GM21367 (cell line): Measurements from ENCODE around the gene TMPRSS3.

Experiments used
- ATAC-seq: cut with Tn5 transposase; IDR thresholded peaks from one replicate; pipeline ENCODE4 v1.9.1; 2021; ENCODE audit not compliant: unreplicated experiment

TMPRSS3 gene

GRCh38 chr21:42353623-42354022 lies 42.2 kb downstream of the TMPRSS3 start:
- ATAC-seq: no peak

GRCh38 chr21:42352441-42353095 lies 43.3 kb downstream of the TMPRSS3 start:
- ATAC-seq: no peak

GRCh38 chr21:42351626-42352440 lies 44.0 kb downstream of the TMPRSS3 start:
- no peak for ATAC-seq

- no peak for ATAC-seq
Observed at GRCh38 chr21:42350927-42351426, 44.9 kb downstream of the TMPRSS3 start, which contains the start of gene TFF2. TSS of gene TFF2 (minus strand) at chr21:42350994. CDS start at chr21:42350957, 37 bp downstream.

- no peak for ATAC-seq
Observed at GRCh38 chr21:42350318-42350910, 45.4 kb downstream of the TMPRSS3 start.

- ATAC-seq: no peak
Observed at GRCh38 chr21:42349420-42350317, 46.2 kb downstream of the TMPRSS3 start.

- no peak for ATAC-seq
Observed at GRCh38 chr21:42348762-42349161, 47.1 kb downstream of the TMPRSS3 start.

- ATAC-seq: no peak
Observed at GRCh38 chr21:42347601-42348327, 48.1 kb downstream of the TMPRSS3 start.

GRCh38 chr21:42346866-42347600 lies 48.8 kb downstream of the TMPRSS3 start:
- no peak for ATAC-seq

GRCh38 chr21:42346441-42346840 lies 49.4 kb downstream of the TMPRSS3 start:
- no peak for ATAC-seq

- no peak for ATAC-seq
Observed at GRCh38 chr21:42344631-42345030, 51.2 kb downstream of the TMPRSS3 start.

- ATAC-seq: no peak
Observed at GRCh38 chr21:42343963-42344510, 51.8 kb downstream of the TMPRSS3 start.

- ATAC-seq: no peak
Observed at GRCh38 chr21:42343556-42343955, 52.3 kb downstream of the TMPRSS3 start.

GRCh38 chr21:42343101-42343500 lies 52.8 kb downstream of the TMPRSS3 start:
- ATAC-seq: no peak

GRCh38 chr21:42341776-42342542 lies 53.9 kb downstream of the TMPRSS3 start:
- no peak for ATAC-seq

- no peak for ATAC-seq
Observed at GRCh38 chr21:42340187-42341050, 55.4 kb downstream of the TMPRSS3 start.
